HepG2 (cell line): Measurements from ENCODE around the gene SASH1. TPM values are rescaled to one million over a fixed set of nuclear protein-coding genes. Genes with fewer than 3 reads are reported as not detected.

ENCODE experiments used
- ATF7 ChIP-seq, 2 experiments: fragments of 450-650 bp in 1 of 2; sonication (generic) in 1 of 2; formaldehyde crosslinking in 1 of 2; IDR thresholded peaks; 2 replicates each; pipeline versions ENCODE4 v1.4.0 to v1.6.1; 2016 to 2020; ENCODE audit warnings: antibody characterized with exemption in 1 of 2, mild to moderate bottlenecking in 1 of 2, missing genetic modification reagents in 1 of 2
- CERS6 ChIP-seq: sonication (generic); formaldehyde crosslinking; IDR thresholded peaks from 2 replicates; pipeline ENCODE4 v1.5.0; 2020; ENCODE audit warnings: missing genetic modification reagents
- ELF3 ChIP-seq: IDR thresholded peaks from 2 replicates; pipeline ENCODE4 v1.6.1; 2016; ENCODE audit warnings: missing genetic modification reagents, missing compliant biosample characterization
- HNF4A ChIP-seq: sonication (generic); formaldehyde crosslinking; IDR thresholded peaks from 2 replicates; pipeline ENCODE4 v1.4.0; 2020; ENCODE audit warnings: missing genetic modification reagents
- KMT2B ChIP-seq: IDR thresholded peaks from 2 replicates; pipeline ENCODE4 v1.6.1; 2016; ENCODE audit warnings: missing genetic modification reagents, missing compliant biosample characterization
- MEIS2 ChIP-seq: sonication (generic); formaldehyde crosslinking; IDR thresholded peaks from 2 replicates; pipeline ENCODE4 v1.9.0; 2021; ENCODE audit warnings: mild to moderate bottlenecking, missing genetic modification reagents
- NFAT5 ChIP-seq: sonication (generic); formaldehyde crosslinking; IDR thresholded peaks from 2 replicates; pipeline ENCODE4 v1.4.0; 2020; ENCODE audit warnings: missing genetic modification reagents
- RAD21 ChIP-seq: fragments of 450-650 bp; formaldehyde crosslinking; IDR thresholded peaks from 2 replicates; pipeline ENCODE4 v1.5.0; 2020; ENCODE audit warnings: mild to moderate bottlenecking
- SALL2 ChIP-seq: sonication (generic); formaldehyde crosslinking; IDR thresholded peaks from 2 replicates; pipeline ENCODE4 v1.8.1; 2023; ENCODE audit warnings: mild to moderate bottlenecking, missing genetic modification reagents, inconsistent platforms
- ZEB1 ChIP-seq: IDR thresholded peaks from 2 replicates; pipeline ENCODE4 v1.6.1; 2012; ENCODE audit warnings: mild to moderate bottlenecking, low read depth, inconsistent platforms; ENCODE audit not compliant: insufficient replicate concordance
- ZMYM4 ChIP-seq: sonication (generic); formaldehyde crosslinking; IDR thresholded peaks from 2 replicates; pipeline ENCODE4 v1.8.1; 2023; ENCODE audit warnings: mild to moderate bottlenecking, missing genetic modification reagents
- ZNF652 ChIP-seq: IDR thresholded peaks from 2 replicates; pipeline ENCODE4 v1.6.1; 2016; ENCODE audit warnings: low read depth, borderline replicate concordance
- ZNF75D ChIP-seq: sonication (generic); formaldehyde crosslinking; IDR thresholded peaks from 2 replicates; pipeline ENCODE4 v1.8.1; 2023; ENCODE audit warnings: missing genetic modification reagents, mild to moderate bottlenecking, borderline replicate concordance
- ZXDC ChIP-seq: sonication (generic); formaldehyde crosslinking; IDR thresholded peaks from 2 replicates; pipeline ENCODE4 v1.5.0; 2020; ENCODE audit warnings: mild to moderate bottlenecking, missing genetic modification reagents
- polyA plus RNA-seq, 8 experiments: library from polyadenylated mRNA; depleted of rRNA in 3 of 8; stranded (reverse) in 7 of 8; unstranded in 1 of 8; fragments of >200 nt; fragmentation: Illumina TruSeq in 4 of 8; extraction: Trizol in 4 of 8; gene quantifications; 2 replicates each; pipeline versions ENCODE4 v1.2.1 to v1.2.3, GENCODE V29; 2011 to 2016; ENCODE audit warnings: low read depth in 4 of 8, missing spikeins in 1 of 8, mixed read lengths in 1 of 8; ENCODE audit not compliant: insufficient read depth in 1 of 8
- total RNA-seq, 5 experiments: library from RNA; depleted of rRNA; stranded (reverse); fragments of >200 nt; fragmentation: Illumina TruSeq; extraction: Trizol; gene quantifications; 2 replicates each; pipeline ENCODE4 v1.2.3, GENCODE V29; 2016; ENCODE audit warnings: low read depth in 1 of 5
- TF ChIP-seq, protein P1 (sequence below), 2 experiments: sonication (generic) in 1 of 2; formaldehyde crosslinking in 1 of 2; IDR thresholded peaks; 2 replicates each; pipeline versions ENCODE4 v1.4.0 to v1.6.1; 2018 to 2020; ENCODE audit warnings: missing genetic modification reagents in 2 of 2, borderline replicate concordance in 1 of 2, low read depth in 1 of 2, mild to moderate bottlenecking in 1 of 2, missing biosample characterization in 1 of 2
- TF ChIP-seq, protein P2 (sequence below): sonication (generic); formaldehyde crosslinking; IDR thresholded peaks from 2 replicates; pipeline ENCODE4 v1.4.0; 2020; ENCODE audit warnings: missing genetic modification reagents

Gene SASH1
- total and polyA plus RNA-seq, 2 of the 13 experiments (the other 11 are each of a cell fraction or from before 2014, with no cell fraction given), result 7.5 to 8.2 TPM

DNA sequence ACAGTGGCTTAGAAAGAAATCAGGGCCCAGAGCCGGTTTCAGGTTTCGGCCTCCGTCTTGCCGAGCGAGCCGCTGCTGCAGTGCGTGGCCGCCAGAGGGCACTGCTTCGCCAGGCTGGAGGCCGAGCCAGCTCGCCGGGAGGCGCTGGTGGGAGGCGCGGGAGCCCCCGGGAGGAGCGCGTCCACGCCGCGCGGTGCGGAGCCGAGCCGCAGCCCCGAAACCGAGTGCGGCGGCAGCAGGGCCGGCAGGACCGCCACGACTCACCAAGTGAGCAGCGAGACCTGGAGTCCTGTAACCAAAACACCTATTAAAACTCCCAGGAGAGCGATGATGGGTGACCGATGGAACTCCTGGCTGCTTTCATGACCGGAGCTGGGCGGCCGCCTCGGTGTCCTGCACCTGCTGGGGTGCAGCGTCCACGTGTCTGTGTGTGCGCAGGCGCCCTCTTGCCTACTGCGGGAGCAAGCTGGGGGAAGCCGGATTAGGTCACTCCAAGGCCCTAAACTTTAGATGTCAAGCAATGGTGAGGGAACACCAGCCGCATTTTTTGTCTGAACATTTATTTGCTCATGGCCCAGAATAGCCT, 217.3 kb downstream of the SASH1 start (continued):
- TF ChIP-seq ZXDC, result no peak
- TF ChIP-seq ZMYM4 (CRISPR knock-in tag), result peak; percentile 86
- TF ChIP-seq NFAT5 (CRISPR knock-in tag), result 0 out of 2 replicates have a peak, but pooled peaks have one; percentile 41
- TF ChIP-seq SALL2 (CRISPR knock-in tag), result peak; percentile 56; the same call in 1 of the 2 replicates
- no peak for TF ChIP-seq ZEB1
- no peak for TF ChIP-seq ZNF75D (CRISPR knock-in tag)
- no peak for TF ChIP-seq KMT2B (CRISPR knock-in tag)
- TF ChIP-seq CERS6, result no peak
- no peak for TF ChIP-seq ATF7 (IDR thresholded peaks at IDR 0.05)
- no peak for TF ChIP-seq ATF7 (CRISPR knock-in tag; IDR thresholded peaks at IDR 0.05)
- TF ChIP-seq RAD21, result peak; percentile 96
- TF ChIP-seq, protein P1, sequence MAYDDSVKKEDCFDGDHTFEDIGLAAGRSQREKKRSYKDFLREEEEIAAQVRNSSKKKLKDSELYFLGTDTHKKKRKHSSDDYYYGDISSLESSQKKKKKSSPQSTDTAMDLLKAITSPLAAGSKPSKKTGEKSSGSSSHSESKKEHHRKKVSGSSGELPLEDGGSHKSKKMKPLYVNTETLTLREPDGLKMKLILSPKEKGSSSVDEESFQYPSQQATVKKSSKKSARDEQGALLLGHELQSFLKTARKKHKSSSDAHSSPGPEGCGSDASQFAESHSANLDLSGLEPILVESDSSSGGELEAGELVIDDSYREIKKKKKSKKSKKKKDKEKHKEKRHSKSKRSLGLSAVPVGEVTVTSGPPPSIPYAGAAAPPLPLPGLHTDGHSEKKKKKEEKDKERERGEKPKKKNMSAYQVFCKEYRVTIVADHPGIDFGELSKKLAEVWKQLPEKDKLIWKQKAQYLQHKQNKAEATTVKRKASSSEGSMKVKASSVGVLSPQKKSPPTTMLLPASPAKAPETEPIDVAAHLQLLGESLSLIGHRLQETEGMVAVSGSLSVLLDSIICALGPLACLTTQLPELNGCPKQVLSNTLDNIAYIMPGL (CRISPR knock-in tag; IDR thresholded peaks at IDR 0.05; ENCODE audit: borderline replicate concordance in 1 of 2, low read depth in 1 of 2), result peak; percentile 65 to 84; a peak in 3 of 4 replicates
- TF ChIP-seq MEIS2 (CRISPR knock-in tag), result peak; percentile 64; the same call in 1 of the 2 replicates
- no peak for TF ChIP-seq HNF4A (CRISPR knock-in tag)
- TF ChIP-seq, protein P2, sequence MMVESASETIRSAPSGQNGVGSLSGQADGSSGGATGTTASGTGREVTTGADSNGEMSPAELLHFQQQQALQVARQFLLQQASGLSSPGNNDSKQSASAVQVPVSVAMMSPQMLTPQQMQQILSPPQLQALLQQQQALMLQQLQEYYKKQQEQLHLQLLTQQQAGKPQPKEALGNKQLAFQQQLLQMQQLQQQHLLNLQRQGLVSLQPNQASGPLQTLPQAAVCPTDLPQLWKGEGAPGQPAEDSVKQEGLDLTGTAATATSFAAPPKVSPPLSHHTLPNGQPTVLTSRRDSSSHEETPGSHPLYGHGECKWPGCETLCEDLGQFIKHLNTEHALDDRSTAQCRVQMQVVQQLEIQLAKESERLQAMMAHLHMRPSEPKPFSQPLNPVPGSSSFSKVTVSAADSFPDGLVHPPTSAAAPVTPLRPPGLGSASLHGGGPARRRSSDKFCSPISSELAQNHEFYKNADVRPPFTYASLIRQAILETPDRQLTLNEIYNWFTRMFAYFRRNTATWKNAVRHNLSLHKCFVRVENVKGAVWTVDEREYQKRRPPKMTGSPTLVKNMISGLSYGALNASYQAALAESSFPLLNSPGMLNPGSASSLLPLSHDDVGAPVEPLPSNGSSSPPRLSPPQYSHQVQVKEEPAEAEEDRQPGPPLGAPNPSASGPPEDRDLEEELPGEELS (CRISPR knock-in tag), result no peak
- 0 out of 2 replicates have a peak, but pooled peaks have one; percentile 22 for TF ChIP-seq ELF3 (CRISPR knock-in tag)
- TF ChIP-seq ZNF652 (CRISPR knock-in tag), result no peak
